Measurements from ENCODE around the gene MORN5. TPM values are rescaled to one million over a fixed set of nuclear protein-coding genes. Genes with fewer than 3 reads are reported as not detected.

Gene MORN5
- total RNA-seq, 2 donors from 2014 or later = not detected

DNA sequence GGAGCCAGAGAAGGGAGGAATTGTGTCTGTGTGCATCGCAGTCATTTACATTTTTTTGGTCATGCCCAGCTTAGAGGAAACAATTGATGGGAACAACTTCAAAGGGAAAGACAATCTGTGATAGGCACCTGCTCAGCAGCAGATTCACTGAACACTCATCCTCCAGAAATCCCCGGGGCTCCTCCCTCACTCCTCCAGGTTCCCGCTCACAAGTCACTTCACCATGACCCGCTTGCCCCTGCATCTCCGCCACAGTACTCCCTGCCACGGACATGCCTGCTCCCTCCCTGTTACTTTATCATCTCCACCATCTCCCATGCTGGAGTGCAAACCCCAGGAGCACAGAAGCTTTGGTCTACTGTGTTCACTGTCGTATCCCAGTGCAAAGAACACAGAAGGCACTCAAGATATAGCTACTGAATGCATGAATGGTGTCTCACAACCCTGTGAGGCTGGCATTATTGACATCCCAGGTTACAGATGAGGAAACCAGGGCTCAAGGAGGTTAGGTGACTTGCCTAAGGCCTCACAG lies 52.8 kb downstream of the MORN5 start:
- DNase-seq = no peak
- peaks cover 83% of the 10 kb centered on the region for H3K27me3 Mint-ChIP-seq
- peaks cover 14% of the 10 kb centered on the region for H3K4me1 Mint-ChIP-seq
- no peaks in the 10 kb centered on the region for H3K9me3 ChIP-seq (ENCODE audit: control insufficient read depth, low read length, poor library complexity, severe bottlenecking)
- no peak for ATAC-seq
- H3K36me3 Mint-ChIP-seq (ENCODE audit: low read depth) = peaks cover 8% of the 10 kb centered on the region
- no peak overlapping the region for H3K27ac Mint-ChIP-seq
- H3K4me3 Mint-ChIP-seq = peak overlapping the region; percentile 81

DNA sequence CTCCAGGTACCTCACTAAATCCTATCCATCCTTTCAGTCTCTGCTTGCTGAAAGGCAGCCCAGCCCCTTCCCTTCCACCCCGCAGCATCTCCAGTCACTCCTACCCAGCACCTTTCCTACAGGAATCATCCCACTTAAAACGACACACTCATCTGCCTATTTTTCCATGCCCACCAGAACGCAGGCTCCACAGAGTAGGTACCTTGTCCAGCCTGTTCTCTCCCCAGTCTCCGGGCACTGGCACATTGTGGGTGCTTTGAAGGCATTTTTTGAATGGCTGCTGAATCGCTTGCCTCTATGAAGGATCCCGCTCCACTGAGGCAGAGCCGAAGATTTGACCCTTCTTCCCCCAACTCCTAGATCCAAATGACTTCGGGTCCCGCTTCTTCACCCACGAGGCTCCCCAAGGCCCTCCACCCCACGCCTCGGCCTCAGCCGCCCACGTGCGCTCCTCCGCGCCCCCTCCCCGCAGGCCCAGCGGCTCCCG lies 53.4 kb downstream of the MORN5 start:
- no peak overlapping the region for H3K27ac Mint-ChIP-seq
- H3K4me3 Mint-ChIP-seq = peak overlapping the region; percentile 81
- H3K9me3 ChIP-seq (ENCODE audit: control insufficient read depth, low read length, poor library complexity, severe bottlenecking) = no peaks in the 10 kb centered on the region
- no peak for DNase-seq
- H3K36me3 Mint-ChIP-seq (ENCODE audit: low read depth) = peaks cover 8% of the 10 kb centered on the region
- H3K4me1 Mint-ChIP-seq = peaks cover 17% of the 10 kb centered on the region
- no peak for ATAC-seq
- H3K27me3 Mint-ChIP-seq = peaks cover 83% of the 10 kb centered on the region

DNA sequence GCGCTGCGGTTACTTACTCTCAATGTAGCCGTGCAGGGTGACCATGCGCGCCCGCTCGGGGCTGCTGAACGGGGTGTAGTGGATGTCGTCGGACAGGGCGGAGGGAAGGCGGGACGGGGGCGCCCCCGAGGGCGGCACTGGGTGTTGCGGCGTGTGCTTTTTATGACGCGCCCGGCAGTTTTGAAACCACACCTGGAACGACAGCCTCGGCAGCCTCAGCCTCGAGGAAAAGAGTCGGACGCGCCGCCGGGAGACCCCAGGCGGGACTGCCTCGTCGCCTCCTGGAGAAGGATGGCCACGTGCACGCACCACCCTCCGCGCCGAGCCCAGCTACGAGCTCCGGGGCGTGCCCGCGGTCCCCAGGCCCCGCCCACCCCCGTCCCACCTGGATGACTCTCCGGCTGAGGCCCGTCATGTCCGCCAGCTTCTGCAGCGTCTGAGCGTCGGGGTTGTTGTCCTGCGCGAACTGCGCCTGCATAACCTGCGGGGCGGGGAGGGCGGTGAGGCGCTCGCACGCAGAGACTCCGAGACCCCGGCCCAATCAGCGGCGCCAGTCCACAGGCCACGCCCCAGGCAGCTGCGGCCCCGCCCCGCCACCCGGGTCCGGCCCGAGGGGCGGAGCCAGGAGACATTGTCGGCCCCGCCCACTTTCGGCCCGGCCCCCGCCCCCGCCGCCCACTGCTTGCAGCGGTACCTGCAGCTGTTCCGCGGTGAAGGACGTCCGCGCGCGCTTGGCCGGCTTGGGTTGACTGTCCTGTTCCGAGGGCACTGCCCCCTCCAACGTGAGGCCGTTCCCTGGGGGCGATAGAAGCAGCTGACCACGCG lies 54.1 kb downstream of the MORN5 start:
- Mint-ChIP-seq H3K36me3 (ENCODE audit: low read depth) (peaks cover 8% of the 10 kb centered on the region), H3K27me3 (peaks cover 88% of the 10 kb centered on the region), H3K4me1 (peaks cover 24% of the 10 kb centered on the region), H3K4me3 (peak overlapping the region; percentile 81), H3K27ac (no peak overlapping the region)
- no peaks in the 10 kb centered on the region for H3K9me3 ChIP-seq (ENCODE audit: control insufficient read depth, low read length, poor library complexity, severe bottlenecking)
- peak in 1 of 3 donors; percentile 28 for DNase-seq
- ATAC-seq = peak; percentile 78

GRCh38 chr9:122214507-122214906 lies 54.8 kb downstream of the MORN5 start:
- Mint-ChIP-seq H3K27ac (no peak overlapping the region), H3K27me3 (peaks cover 90% of the 10 kb centered on the region), H3K4me1 (peaks cover 27% of the 10 kb centered on the region), H3K4me3 (peak overlapping the region; percentile 77), H3K36me3 (ENCODE audit: low read depth) (peaks cover 8% of the 10 kb centered on the region)
- DNase-seq = no peak
- no peak for ATAC-seq
- H3K9me3 ChIP-seq (ENCODE audit: control insufficient read depth, low read length, poor library complexity, severe bottlenecking) = no peaks in the 10 kb centered on the region

- ATAC-seq (no peak), DNase-seq (no peak)
- Mint-ChIP-seq H3K4me3 (no peak overlapping the region), H3K4me1 (peaks cover 32% of the 10 kb centered on the region), H3K36me3 (ENCODE audit: low read depth) (peaks cover 8% of the 10 kb centered on the region), H3K27ac (no peak overlapping the region), H3K27me3 (peaks cover 92% of the 10 kb centered on the region)
- no peaks in the 10 kb centered on the region for H3K9me3 ChIP-seq (ENCODE audit: control insufficient read depth, low read length, poor library complexity, severe bottlenecking)
Measured at GRCh38 chr9:122215663-122216062, 56.0 kb downstream of the MORN5 start.

- Mint-ChIP-seq H3K4me1 (peaks cover 32% of the 10 kb centered on the region), H3K27ac (no peak overlapping the region), H3K27me3 (peaks cover 89% of the 10 kb centered on the region), H3K36me3 (ENCODE audit: low read depth) (peaks cover 8% of the 10 kb centered on the region), H3K4me3 (no peak overlapping the region)
- DNase-seq (no peak), ATAC-seq (no peak)
- H3K9me3 ChIP-seq (ENCODE audit: control insufficient read depth, low read length, poor library complexity, severe bottlenecking) = no peaks in the 10 kb centered on the region
Measured at GRCh38 chr9:122216138-122216797, 56.6 kb downstream of the MORN5 start.

DNA sequence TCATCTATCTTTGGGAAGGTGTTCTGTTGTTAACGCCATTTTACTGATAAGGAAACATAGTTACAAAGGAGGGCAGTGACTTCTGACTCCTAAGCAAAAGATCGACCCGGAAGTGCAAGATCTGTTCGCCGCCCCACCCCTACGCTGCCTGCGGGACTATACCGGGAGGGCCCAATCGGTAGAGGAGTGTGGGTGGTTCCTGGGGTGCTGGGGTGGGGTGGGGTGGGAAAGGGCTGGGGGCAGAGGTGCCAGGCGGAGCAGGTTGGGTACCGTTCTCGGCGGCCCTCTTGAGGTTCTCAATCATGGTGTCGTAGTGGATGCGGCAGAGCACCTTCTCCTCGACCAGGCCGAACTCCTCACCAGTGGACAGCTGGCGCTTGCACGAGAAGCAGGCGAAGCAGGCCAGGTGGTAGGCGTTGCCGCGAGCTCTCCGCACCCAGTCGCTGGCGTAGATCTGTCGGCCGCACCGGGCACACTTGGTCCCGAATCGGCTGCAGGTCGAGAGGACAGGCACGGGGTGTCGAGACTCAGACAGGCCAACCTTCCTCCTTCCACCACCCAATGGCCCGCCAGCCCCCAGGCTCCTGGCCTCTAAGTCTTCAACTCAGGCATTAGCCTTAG lies 57.2 kb downstream of the MORN5 start:
- H3K27me3 Mint-ChIP-seq = peaks cover 89% of the 10 kb centered on the region
- H3K27ac Mint-ChIP-seq = no peak overlapping the region
- H3K4me1 Mint-ChIP-seq = peaks cover 32% of the 10 kb centered on the region
- no peaks in the 10 kb centered on the region for H3K9me3 ChIP-seq (ENCODE audit: control insufficient read depth, low read length, poor library complexity, severe bottlenecking)
- H3K4me3 Mint-ChIP-seq = no peak overlapping the region
- peaks cover 8% of the 10 kb centered on the region for H3K36me3 Mint-ChIP-seq (ENCODE audit: low read depth)
- ATAC-seq = no peak
- no peak for DNase-seq

- no peak overlapping the region for H3K27ac Mint-ChIP-seq
- ATAC-seq (no peak), DNase-seq (no peak)
- H3K9me3 ChIP-seq (ENCODE audit: control insufficient read depth, low read length, poor library complexity, severe bottlenecking) = no peaks in the 10 kb centered on the region
- peaks cover 30% of the 10 kb centered on the region for H3K4me1 Mint-ChIP-seq
- H3K36me3 Mint-ChIP-seq (ENCODE audit: low read depth) = peaks cover 8% of the 10 kb centered on the region
- peaks cover 89% of the 10 kb centered on the region for H3K27me3 Mint-ChIP-seq
- H3K4me3 Mint-ChIP-seq = no peak overlapping the region
Measured at GRCh38 chr9:122217640-122218039, 57.9 kb downstream of the MORN5 start.

DNA sequence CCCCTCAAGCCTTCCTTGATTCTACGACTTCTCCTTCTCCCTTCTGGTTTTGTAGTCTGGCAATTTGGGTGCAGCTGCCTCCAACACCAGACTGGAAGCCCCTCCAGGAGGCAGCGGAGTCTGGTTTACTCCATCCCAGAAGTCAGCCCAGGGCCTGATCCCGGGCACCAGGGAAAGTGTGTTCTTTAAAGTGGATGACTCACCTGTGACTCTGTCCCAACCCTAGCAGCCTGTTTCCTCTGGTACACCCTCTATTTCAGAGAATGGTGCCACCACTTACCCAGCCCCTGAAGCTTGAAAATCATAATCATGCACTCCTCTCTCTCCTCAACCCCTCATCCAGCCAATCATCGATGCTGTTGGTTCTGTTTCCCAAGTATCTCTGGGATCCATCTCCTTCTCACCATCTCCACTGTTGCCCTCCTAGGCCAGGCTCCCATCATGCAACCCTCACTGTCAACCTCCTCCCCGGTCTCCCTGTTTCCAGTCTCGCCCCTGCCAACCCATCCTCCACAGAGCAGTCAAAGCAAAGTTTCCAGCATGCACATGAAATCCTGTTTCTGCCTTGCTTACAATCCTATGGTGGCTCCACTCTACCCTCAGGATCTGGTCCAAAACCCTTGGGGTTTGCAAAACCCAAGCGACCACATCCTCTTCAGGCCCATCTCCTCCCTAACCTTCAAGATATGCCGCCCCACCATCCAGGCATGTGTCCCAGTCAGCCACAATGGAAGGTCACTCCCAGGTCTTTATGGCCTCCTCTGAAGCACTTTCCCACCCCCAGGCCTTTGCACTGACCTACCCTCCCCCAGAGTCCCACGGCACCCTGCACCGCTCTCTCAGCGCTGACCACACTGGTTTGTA lies 58.6 kb downstream of the MORN5 start:
- no peaks in the 10 kb centered on the region for H3K9me3 ChIP-seq (ENCODE audit: control insufficient read depth, low read length, poor library complexity, severe bottlenecking)
- Mint-ChIP-seq H3K36me3 (ENCODE audit: low read depth) (peaks cover 4% of the 10 kb centered on the region), H3K27me3 (peaks cover 89% of the 10 kb centered on the region), H3K27ac (no peak overlapping the region), H3K4me1 (peaks cover 30% of the 10 kb centered on the region), H3K4me3 (peak overlapping the region; percentile 73)
- DNase-seq = no peak
- ATAC-seq = no peak

DNA sequence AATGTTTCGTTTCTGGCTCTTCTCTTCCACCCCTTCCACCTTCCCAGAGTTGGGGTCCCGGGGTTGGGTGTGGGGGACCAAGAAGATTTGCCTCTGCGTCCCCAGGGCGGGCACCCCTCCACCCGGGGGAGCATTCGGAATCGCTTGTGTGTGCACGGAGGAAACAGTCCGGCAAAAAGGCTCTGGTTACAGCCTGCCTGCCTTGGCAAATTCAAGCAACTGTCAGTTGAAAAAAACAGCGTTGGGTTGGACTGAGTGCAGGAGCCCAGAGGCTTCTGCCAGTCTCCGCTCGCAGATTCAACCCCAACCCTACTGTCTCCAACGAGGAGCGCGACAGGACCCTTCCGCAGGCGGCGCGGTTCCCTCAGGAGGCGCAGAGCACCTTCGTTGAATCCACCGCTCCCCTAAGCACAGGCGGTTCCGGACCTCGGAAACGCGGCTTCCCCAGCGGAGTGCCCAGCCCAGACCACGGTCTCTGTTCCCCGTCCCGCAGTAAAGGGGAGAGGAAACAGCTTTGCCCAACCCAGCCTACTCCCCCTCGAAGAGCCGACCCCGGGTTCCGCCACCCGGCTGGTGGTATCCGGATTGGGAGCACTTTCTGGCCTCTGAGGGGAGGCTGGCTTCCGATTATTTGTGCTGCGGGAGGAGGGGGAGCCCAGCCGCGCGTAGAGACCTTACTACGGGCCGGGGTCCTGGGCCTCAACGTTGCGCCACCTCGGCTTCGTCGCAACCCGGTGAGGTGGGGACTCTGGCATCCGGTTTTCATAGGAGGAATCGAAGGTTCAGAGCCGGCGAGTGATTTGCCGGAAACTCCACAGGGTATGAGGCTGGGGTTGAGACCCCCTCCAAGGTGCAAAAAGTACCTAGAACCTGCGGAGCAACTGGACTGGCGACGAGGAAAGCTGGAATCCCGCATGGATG lies 59.5 kb downstream of the MORN5 start:
- H3K4me1 Mint-ChIP-seq = peaks cover 27% of the 10 kb centered on the region
- H3K27ac Mint-ChIP-seq = no peak overlapping the region
- DNase-seq (no peak), ATAC-seq (no peak)
- H3K27me3 Mint-ChIP-seq = peaks cover 96% of the 10 kb centered on the region
- peaks cover 4% of the 10 kb centered on the region for H3K36me3 Mint-ChIP-seq (ENCODE audit: low read depth)
- H3K9me3 ChIP-seq (ENCODE audit: control insufficient read depth, low read length, poor library complexity, severe bottlenecking) = no peaks in the 10 kb centered on the region
- peak overlapping the region; percentile 73 for H3K4me3 Mint-ChIP-seq

DNA sequence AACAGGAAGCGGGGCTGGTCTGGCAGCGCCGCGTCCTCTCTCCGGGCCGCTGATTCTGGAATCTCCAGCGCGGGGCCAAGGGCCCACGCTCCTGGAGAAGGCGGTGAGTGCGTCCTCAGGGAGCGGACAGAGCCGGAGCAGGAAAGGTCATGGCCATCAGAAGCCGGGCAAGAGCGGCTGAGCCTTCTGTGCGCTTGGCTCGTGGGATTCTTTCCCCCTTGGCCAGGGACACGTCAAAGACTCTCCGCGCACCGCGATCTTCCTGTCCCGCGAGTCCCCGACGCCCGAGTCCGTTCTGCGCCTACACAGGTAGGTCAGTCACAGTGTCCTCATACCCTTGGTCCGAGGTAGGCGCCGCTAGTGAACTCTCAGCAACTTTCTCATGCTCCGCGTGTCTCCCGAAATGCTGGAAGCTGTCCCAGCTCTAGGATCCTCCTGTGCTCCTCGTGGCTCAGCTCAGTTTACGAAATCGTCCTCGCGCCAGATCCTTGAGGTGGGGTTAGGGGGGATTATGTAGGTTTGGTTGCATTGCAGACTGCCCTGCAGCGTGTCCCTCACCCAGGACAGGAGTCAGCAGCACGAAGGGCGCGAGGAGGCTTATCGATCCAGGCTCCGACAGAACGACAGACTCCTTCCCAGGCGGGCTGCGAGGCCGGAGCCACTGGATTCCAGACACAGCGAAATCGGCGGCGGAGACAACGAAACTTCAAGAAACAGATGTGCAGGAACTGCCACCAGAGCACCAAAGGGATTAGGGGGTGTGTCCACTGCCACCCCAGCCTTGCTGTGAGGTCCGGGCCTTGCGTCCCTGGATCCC lies 60.4 kb downstream of the MORN5 start:
- H3K27me3 Mint-ChIP-seq = peaks cover 96% of the 10 kb centered on the region
- H3K27ac Mint-ChIP-seq = no peak overlapping the region
- H3K4me1 Mint-ChIP-seq = peaks cover 24% of the 10 kb centered on the region
- ATAC-seq (no peak), DNase-seq (no peak)
- H3K36me3 Mint-ChIP-seq (ENCODE audit: low read depth) = peaks cover 8% of the 10 kb centered on the region
- no peaks in the 10 kb centered on the region for H3K9me3 ChIP-seq (ENCODE audit: control insufficient read depth, low read length, poor library complexity, severe bottlenecking)
- H3K4me3 Mint-ChIP-seq = peak overlapping the region; percentile 73
